Activated CD8-positive, alpha-beta memory T cell treated with anti-CD3 and anti-CD28 coated beads for 24 hours (primary cell): ENCODE results near the gene MYCBPAP.

Experiments
- DNase-seq: peaks from one replicate; pipeline ENCODE4 v3.0.0-alpha.2; 2020

MYCBPAP gene

GRCh38 chr17:50507871-50508572 is at the start of gene MYCBPAP:
Gene MYCBPAP (plus strand): TSS chr17:50508439. CDS start chr17:50508675, 236 bp downstream.
- DNase-seq, result peak; percentile 87

GRCh38 chr17:50458701-50459676 is 49.2 kb upstream of the MYCBPAP start:
- DNase-seq, result no peak

GRCh38 chr17:50459756-50460155 is 48.5 kb upstream of the MYCBPAP start:
- DNase-seq, result no peak

- DNase-seq, result no peak
Measured at GRCh38 chr17:50460831-50461526, 47.3 kb upstream of the MYCBPAP start.

- no peak for DNase-seq
Measured at GRCh38 chr17:50461550-50462132, 46.6 kb upstream of the MYCBPAP start.

GRCh38 chr17:50462446-50462845 is 45.8 kb upstream of the MYCBPAP start:
- no peak for DNase-seq

- no peak for DNase-seq
Measured at GRCh38 chr17:50464121-50464520, 44.1 kb upstream of the MYCBPAP start.

GRCh38 chr17:50464736-50465135 is 43.5 kb upstream of the MYCBPAP start:
- DNase-seq, result no peak

GRCh38 chr17:50465171-50465570 is 43.1 kb upstream of the MYCBPAP start:
- DNase-seq, result no peak

GRCh38 chr17:50465635-50466034 is 42.6 kb upstream of the MYCBPAP start:
- DNase-seq, result no peak

GRCh38 chr17:50466371-50467113 is 41.7 kb upstream of the MYCBPAP start:
- no peak for DNase-seq

- no peak for DNase-seq
Measured at GRCh38 chr17:50467114-50467854, 41.0 kb upstream of the MYCBPAP start.

- no peak for DNase-seq
Measured at GRCh38 chr17:50467855-50468303, 40.4 kb upstream of the MYCBPAP start.

GRCh38 chr17:50468304-50469207 is 39.7 kb upstream of the MYCBPAP start, which contains the start of gene CHAD:
Gene CHAD (minus strand): TSS chr17:50468880. CDS start chr17:50468813, 67 bp downstream.
- DNase-seq, result no peak

GRCh38 chr17:50469208-50469605 is 39.0 kb upstream of the MYCBPAP start:
- DNase-seq, result no peak

GRCh38 chr17:50469671-50470305 is 38.5 kb upstream of the MYCBPAP start:
- DNase-seq, result no peak

- DNase-seq, result no peak
Measured at GRCh38 chr17:50470426-50470825, 37.8 kb upstream of the MYCBPAP start.

- no peak for DNase-seq
Measured at GRCh38 chr17:50471009-50471905, 37.0 kb upstream of the MYCBPAP start.
